GM12892 (cell line): ENCODE results near the gene ERVH48-1.

Experiments used
- POLR2A ChIP-seq: IDR thresholded peaks from 2 replicates; pipeline ENCODE4 v1.6.1; 2011; ENCODE audit warnings: low read depth, low read length, control low read depth
- POLR2AphosphoS5 ChIP-seq: IDR thresholded peaks from 2 replicates; pipeline ENCODE4 v1.6.1; 2011; ENCODE audit warnings: low read depth, low read length, control low read depth

GRCh38 chr21:42903817-42904216, 21.6 kb downstream of the ERVH48-1 start:
- TF ChIP-seq POLR2AphosphoS5 (no peak), POLR2A (no peak)
